Measurements from ENCODE around the gene KANSL3. TPM values are rescaled to one million over a fixed set of nuclear protein-coding genes. Genes with fewer than 3 reads are reported as not detected.

The KANSL3 gene
- total RNA-seq, 6 experiments from 2014 or later: 17.3 to 29.3 (median 21.6) TPM

- WGBS (ENCODE audit: insufficient coverage, low coverage, low lambda C conversion rate, missing lambda C conversion rate): 87% methylated on average over 5 of the region's 5 CpGs
- Histone ChIP-seq H3K9me3 (no peaks in the 10 kb centered on the region), H3K36me3 (peaks cover 0 to 65% (median 22%) of the 10 kb centered on the region in 4 donors), H3K27me3 (no peaks in the 10 kb centered on the region), H3K4me3 (no peak overlapping the region), H3K4me1 (no peaks in the 10 kb centered on the region), H3K27ac (no peak overlapping the region)
- ATAC-seq (no peak), DNase-seq (no peak)
- TF ChIP-seq POLR2A (IDR thresholded peaks at IDR 0.05) (no peak), CTCF (IDR thresholded peaks at IDR 0.05) (no peak)
- intact Hi-C loops (cut with DNase I): no loop called here
These were observed 43.4 kb downstream of the KANSL3 start for GRCh38 chr2:96594691-96595152.

GRCh38 chr2:96594282-96594681 lies 43.8 kb downstream of the KANSL3 start:
- whole genome bisulfite sequencing (ENCODE audit: insufficient coverage, low coverage, low lambda C conversion rate, missing lambda C conversion rate): 57% methylated on average over 1 of the region's 3 CpGs
- DNase-seq (no peak), ATAC-seq (no peak)
- Histone ChIP-seq H3K27me3 (no peaks in the 10 kb centered on the region), H3K9me3 (no peaks in the 10 kb centered on the region), H3K27ac (no peak overlapping the region), H3K4me1 (no peaks in the 10 kb centered on the region), H3K4me3 (no peak overlapping the region), H3K36me3 (peaks cover 0 to 60% (median 20%) of the 10 kb centered on the region in 4 donors)
- intact Hi-C loops (cut with DNase I): no loop called here
- TF ChIP-seq CTCF (IDR thresholded peaks at IDR 0.05) (no peak), POLR2A (IDR thresholded peaks at IDR 0.05) (no peak)

- Histone ChIP-seq H3K9me3 (no peaks in the 10 kb centered on the region), H3K27me3 (no peaks in the 10 kb centered on the region), H3K4me1 (no peaks in the 10 kb centered on the region), H3K27ac (no peak overlapping the region), H3K4me3 (no peak overlapping the region), H3K36me3 (peaks cover 0 to 38% (median 15%) of the 10 kb centered on the region in 4 donors)
- DNase-seq: no peak
- ATAC-seq: no peak
- TF ChIP-seq POLR2A (IDR thresholded peaks at IDR 0.05) (no peak), CTCF (IDR thresholded peaks at IDR 0.05) (no peak)
- WGBS (ENCODE audit: insufficient coverage, low coverage, low lambda C conversion rate, missing lambda C conversion rate): 100% methylated on average over 3 of the region's 3 CpGs
- intact Hi-C loops (cut with DNase I): no loop called here
These were observed 46.6 kb downstream of the KANSL3 start for GRCh38 chr2:96591494-96591893.

- Histone ChIP-seq H3K27me3 (no peaks in the 10 kb centered on the region), H3K27ac (no peak overlapping the region), H3K4me3 (no peak overlapping the region), H3K4me1 (no peaks in the 10 kb centered on the region), H3K36me3 (peaks cover 0 to 33% (median 15%) of the 10 kb centered on the region in 4 donors), H3K9me3 (no peaks in the 10 kb centered on the region)
- ATAC-seq: no peak
- TF ChIP-seq POLR2A (IDR thresholded peaks at IDR 0.05): no peak
- no peak for TF ChIP-seq CTCF (IDR thresholded peaks at IDR 0.05)
- WGBS (ENCODE audit: insufficient coverage, low coverage, low lambda C conversion rate, missing lambda C conversion rate): 89% methylated on average over 2 of the region's 2 CpGs
- intact Hi-C loops (cut with DNase I): no loop called here
- DNase-seq: no peak
These were observed 47.1 kb downstream of the KANSL3 start for GRCh38 chr2:96591054-96591453.

- no peaks in the 10 kb centered on the region for H3K4me1 ChIP-seq
- H3K27me3 ChIP-seq: no peaks in the 10 kb centered on the region
- TF ChIP-seq POLR2A (IDR thresholded peaks at IDR 0.05) (no peak), CTCF (IDR thresholded peaks at IDR 0.05) (no peak)
- ATAC-seq: no peak
- DNase-seq: no peak
- no peaks in the 10 kb centered on the region for H3K9me3 ChIP-seq
- peaks cover 0 to 5% (median 0%) of the 10 kb centered on the region in 4 donors for H3K36me3 ChIP-seq
- intact Hi-C loops (cut with DNase I): no loop called here
- H3K4me3 ChIP-seq: no peak overlapping the region
- WGBS (ENCODE audit: insufficient coverage, low coverage, low lambda C conversion rate, missing lambda C conversion rate): 88% methylated on average over 1 of the region's 1 CpG
- no peak overlapping the region for H3K27ac ChIP-seq
These were observed 50.3 kb downstream of the KANSL3 start for GRCh38 chr2:96587843-96588242.
